ENCODE results near the gene LUZP2. TPM values are rescaled to one million over a fixed set of nuclear protein-coding genes. Genes with fewer than 3 reads are reported as not detected.

LUZP2 gene
- total RNA-seq, 1 donor from 2014 or later: not detected

DNA sequence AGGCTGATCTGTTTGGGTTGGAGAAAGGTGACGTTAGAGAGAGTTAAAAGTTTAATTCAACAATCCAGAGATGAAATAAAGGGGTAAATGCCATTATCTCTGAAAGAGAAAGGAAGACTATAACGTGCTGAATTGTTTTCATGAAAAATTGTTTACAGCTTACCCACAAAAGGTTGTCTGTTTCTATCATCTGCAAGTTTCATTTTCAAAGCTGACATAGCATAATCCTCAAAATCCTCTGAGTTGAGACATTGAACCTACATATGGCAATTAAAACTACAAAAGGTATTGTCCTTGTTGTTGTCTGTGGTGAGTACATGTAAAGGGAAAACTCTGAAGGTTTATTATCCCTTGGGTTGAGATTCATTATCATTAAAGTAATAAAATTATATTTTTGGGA, 569.9 kb downstream of the LUZP2 start:
- no peak for DNase-seq (ENCODE audit: low read depth in 2 of 2)

DNA sequence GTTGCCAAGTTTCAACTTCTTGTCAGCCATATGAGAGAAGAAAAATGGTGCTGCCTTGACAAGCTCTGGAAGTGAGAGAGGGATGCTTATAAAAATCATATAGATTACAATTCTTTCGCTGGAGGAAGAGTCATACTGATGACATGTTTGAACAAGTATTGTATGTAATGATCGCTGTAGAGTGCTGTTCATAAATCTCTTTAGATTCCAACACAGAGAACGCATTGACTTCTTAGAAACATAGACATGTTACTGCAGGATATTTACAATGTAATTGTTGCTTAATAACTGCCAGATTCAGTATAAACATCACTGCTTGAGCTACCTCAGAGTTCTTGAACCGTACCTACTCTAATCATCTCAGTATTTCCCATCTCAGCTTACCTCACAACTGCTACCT, 571.6 kb downstream of the LUZP2 start:
- DNase-seq (ENCODE audit: low read depth in 2 of 2): no peak

DNA sequence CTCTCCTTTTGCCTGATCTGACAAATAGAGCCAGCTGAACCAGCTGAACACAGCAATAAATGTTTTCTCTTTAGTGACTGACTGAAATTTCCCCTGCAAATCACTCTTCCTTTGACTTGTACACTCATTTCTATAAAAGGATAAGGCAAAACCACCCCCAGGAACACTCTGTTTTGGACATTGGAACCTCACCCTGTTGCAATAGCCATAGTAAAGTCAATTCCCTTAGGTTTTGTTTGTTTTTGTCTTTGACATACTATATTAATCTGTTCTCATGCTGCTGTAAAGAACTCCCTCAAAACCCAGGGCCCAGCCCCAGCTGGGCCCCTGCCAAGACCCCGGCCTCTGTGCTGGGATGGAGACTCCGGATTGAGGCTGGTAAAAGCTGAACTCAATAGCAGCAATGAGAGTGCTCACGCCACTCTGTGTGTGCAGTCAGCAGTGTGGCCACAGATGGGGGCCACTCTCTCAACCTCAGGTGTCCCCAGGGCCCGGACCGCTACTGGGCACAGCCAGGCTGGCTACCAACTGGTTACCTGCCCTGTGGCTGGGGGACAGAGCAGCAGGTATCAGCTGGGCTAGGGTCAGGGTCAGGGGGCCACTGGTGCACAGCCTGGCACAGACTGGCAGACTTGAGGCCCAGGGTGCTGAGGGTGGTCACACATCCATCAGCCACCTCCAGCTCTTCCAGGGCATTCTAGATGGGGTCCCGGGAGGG, 597.4 kb downstream of the LUZP2 start:
- no peak for DNase-seq (ENCODE audit: low read depth in 2 of 2)

DNA sequence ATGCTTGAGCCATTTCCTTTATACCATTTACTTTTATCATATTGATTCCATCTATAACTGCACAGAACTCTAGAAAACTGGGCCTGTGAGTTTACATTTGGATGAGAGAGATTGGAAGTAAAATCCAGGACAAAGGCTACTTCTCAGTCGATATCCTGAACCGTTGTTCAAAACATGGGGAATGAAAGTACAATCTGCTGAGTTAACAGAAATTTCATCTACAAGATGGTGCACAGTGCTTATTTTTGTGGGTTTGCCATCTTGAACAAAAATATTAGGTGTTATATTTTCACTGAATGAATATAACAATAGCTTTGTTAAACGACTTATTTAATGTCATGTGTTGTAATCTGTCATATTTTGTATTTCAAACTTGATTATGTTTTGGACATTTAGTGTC, 622.6 kb downstream of the LUZP2 start:
- no peak for DNase-seq (ENCODE audit: low read depth in 2 of 2)
